Lower leg skin (tissue), 3 donors: ENCODE data around the gene ALG12.

Experiments
- CTCF ChIP-seq, 3 donors: fragments of 450-650 bp; IDR thresholded peaks; one replicate each; pipeline ENCODE4 v1.5.1; 2016; ENCODE audit warnings: antibody characterized with exemption in 3 of 3, mild to moderate bottlenecking in 3 of 3, moderate library complexity in 2 of 3
- POLR2A ChIP-seq, 2 donors: fragments of 450-650 bp; IDR thresholded peaks; one replicate each; pipeline ENCODE4 v1.6.1; 2016 to 2017; ENCODE audit warnings: antibody characterized with exemption in 2 of 2, mild to moderate bottlenecking in 1 of 2, moderate library complexity in 1 of 2

GRCh38 chr22:49957826-49958365 is 39.7 kb upstream of the ALG12 start:
- TF ChIP-seq CTCF (IDR thresholded peaks at IDR 0.05) (no peak), POLR2A (IDR thresholded peaks at IDR 0.05) (no peak)
